H9 (cell line): Measurements from ENCODE around the gene OLIG3. TPM values are rescaled to one million over a fixed set of nuclear protein-coding genes. Genes with fewer than 3 reads are reported as not detected.

Source experiments
- DNase-seq: peaks from one replicate; pipeline ENCODE4 v3.0.0-alpha.2; 2017
- H2AFZ ChIP-seq: one replicate; pipeline ENCODE4 v1.6.1; 2013; ENCODE audit warnings: mild to moderate bottlenecking, low read length, control low read depth, moderate library complexity
- H2AK5ac ChIP-seq: 2 replicates; pipeline ENCODE4 v1.6.1; 2013; ENCODE audit warnings: low read length, control low read depth, mixed read lengths; ENCODE audit not compliant: insufficient read length
- H2BK120ac ChIP-seq: one replicate; pipeline ENCODE4 v1.6.1; 2013; ENCODE audit warnings: low read depth, mild to moderate bottlenecking, low read length, control low read depth, inconsistent platforms; ENCODE audit not compliant: poor library complexity, severe bottlenecking
- H2BK12ac ChIP-seq: 2 replicates; pipeline ENCODE4 v1.6.1; 2013; ENCODE audit warnings: low read length, control low read depth, mixed read lengths, low read depth; ENCODE audit not compliant: insufficient read length
- H2BK15ac ChIP-seq: 2 replicates; pipeline ENCODE4 v1.6.1; 2013; ENCODE audit warnings: low read depth, low read length, control low read depth
- H2BK20ac ChIP-seq: one replicate; pipeline ENCODE4 v1.6.1; 2013; ENCODE audit warnings: low read depth, mild to moderate bottlenecking, low read length, control low read depth, inconsistent platforms; ENCODE audit not compliant: poor library complexity, severe bottlenecking
- H2BK5ac ChIP-seq: 2 replicates; pipeline ENCODE4 v1.6.1; 2013; ENCODE audit warnings: low read length, control low read depth, mixed read lengths; ENCODE audit not compliant: insufficient read length
- H3K14ac ChIP-seq: 2 replicates; pipeline ENCODE4 v1.6.1; 2013; ENCODE audit warnings: low read length, control low read depth; ENCODE audit not compliant: insufficient read depth
- H3K18ac ChIP-seq: 2 replicates; pipeline ENCODE4 v1.6.1; 2013; ENCODE audit warnings: low read depth, mild to moderate bottlenecking, mixed read lengths, low read length, control low read depth; ENCODE audit not compliant: insufficient read length
- H3K23ac ChIP-seq: 2 replicates; pipeline ENCODE4 v1.6.1; 2013; ENCODE audit warnings: low read length, control low read depth, mixed read lengths, low read depth; ENCODE audit not compliant: insufficient read length
- H3K23me2 ChIP-seq: 2 replicates; pipeline ENCODE4 v1.6.1; 2013; ENCODE audit warnings: low read depth, mild to moderate bottlenecking, mixed read lengths, low read length, control low read depth; ENCODE audit not compliant: insufficient read length, poor library complexity, severe bottlenecking
- H3K27ac ChIP-seq: 2 replicates; pipeline ENCODE4 v1.5.1; 2013; ENCODE audit warnings: low read length, control low read depth, mixed read lengths, low read depth; ENCODE audit not compliant: insufficient read length
- H3K27me3 ChIP-seq: 2 replicates; pipeline ENCODE4 v1.6.1; 2013; ENCODE audit warnings: low read length, control low read depth, inconsistent platforms; ENCODE audit not compliant: insufficient read depth
- H3K4ac ChIP-seq: 2 replicates; pipeline ENCODE4 v1.6.1; 2013; ENCODE audit warnings: low read depth, mild to moderate bottlenecking, control low read depth, inconsistent platforms, low read length, moderate library complexity
- H3K4me1 ChIP-seq: 2 replicates; pipeline ENCODE4 v1.6.1; 2013; ENCODE audit warnings: low read length, control low read depth, inconsistent platforms; ENCODE audit not compliant: insufficient read depth
- H3K4me2 ChIP-seq: 2 replicates; pipeline ENCODE4 v1.6.1; 2013; ENCODE audit warnings: low read length, control low read depth, mixed read lengths; ENCODE audit not compliant: insufficient read length, insufficient read depth
- H3K56ac ChIP-seq: 2 replicates; pipeline ENCODE4 v1.6.1; 2013; ENCODE audit warnings: low read depth, mild to moderate bottlenecking, mixed read lengths, low read length, control low read depth; ENCODE audit not compliant: insufficient read length
- H3K79me1 ChIP-seq: 2 replicates; pipeline ENCODE4 v1.6.1; 2013; ENCODE audit warnings: low read depth, mild to moderate bottlenecking, moderate library complexity, low read length, control low read depth, inconsistent platforms; ENCODE audit not compliant: insufficient read depth, poor library complexity, severe bottlenecking
- H3K79me2 ChIP-seq: 2 replicates; pipeline ENCODE4 v1.6.1; 2013; ENCODE audit warnings: low read length, control low read depth, inconsistent platforms; ENCODE audit not compliant: insufficient read depth
- H3K9ac ChIP-seq: 2 replicates; pipeline ENCODE4 v1.6.1; 2013; ENCODE audit warnings: low read length, control low read depth, mixed read lengths; ENCODE audit not compliant: insufficient read length; ENCODE audit errors: extremely low read depth
- H3K9me3 ChIP-seq: one replicate; pipeline ENCODE4 v1.6.1; 2013; ENCODE audit warnings: low read depth, low read length, inconsistent platforms; ENCODE audit not compliant: control insufficient read depth
- H3T11ph ChIP-seq: one replicate; pipeline ENCODE4 v1.6.1; 2013; ENCODE audit warnings: mild to moderate bottlenecking, low read length, control low read depth, inconsistent platforms
- H4K20me1 ChIP-seq: one replicate; pipeline ENCODE4 v1.6.1; 2013; ENCODE audit not compliant: control insufficient read depth, insufficient read length, insufficient read depth
- H4K5ac ChIP-seq: 2 replicates; pipeline ENCODE4 v1.6.1; 2013; ENCODE audit warnings: low read depth, mild to moderate bottlenecking, mixed read lengths, low read length, control low read depth; ENCODE audit not compliant: insufficient read length
- H4K8ac ChIP-seq: replicated peaks from 2 replicates; pipeline ENCODE4 v1.6.1; 2013; ENCODE audit warnings: low read length, control low read depth, mixed read lengths, low read depth; ENCODE audit not compliant: insufficient read length
- H4K91ac ChIP-seq: 2 replicates; pipeline ENCODE4 v1.6.1; 2013; ENCODE audit warnings: low read depth, mild to moderate bottlenecking, moderate library complexity, mixed read lengths, low read length, control low read depth; ENCODE audit not compliant: insufficient read length
- H3K27ac Mint-ChIP-seq, 3 experiments: 2 replicates in 2 of 3; 3 replicates in 1 of 3; pipeline ENCODE4 v1.8.0; 2020 to 2021; ENCODE audit warnings: mixed read lengths in 3 of 3, mild to moderate bottlenecking in 1 of 3, moderate library complexity in 1 of 3
- H3K27me3 Mint-ChIP-seq: 2 replicates; pipeline ENCODE4 v1.8.0; 2021; ENCODE audit warnings: low read depth, mild to moderate bottlenecking, moderate library complexity, mixed read lengths
- H3K36me3 Mint-ChIP-seq, 3 experiments: 2 replicates in 2 of 3; 3 replicates in 1 of 3; pipeline ENCODE4 v1.8.0; 2020 to 2021; ENCODE audit warnings: low read depth in 3 of 3, mixed read lengths in 3 of 3; ENCODE audit not compliant: insufficient read depth in 1 of 3
- H3K4me1 Mint-ChIP-seq, 2 experiments: 2 replicates each; pipeline ENCODE4 v1.8.0; 2020; ENCODE audit warnings: mixed read lengths in 2 of 2
- H3K4me3 Mint-ChIP-seq, 2 experiments: 2 replicates in 1 of 2; 3 replicates in 1 of 2; pipeline ENCODE4 v1.8.0; 2020 to 2021; ENCODE audit warnings: mild to moderate bottlenecking in 2 of 2, mixed read lengths in 2 of 2, moderate library complexity in 1 of 2
- H3K9me3 Mint-ChIP-seq, 2 experiments: 2 replicates in 1 of 2; 3 replicates in 1 of 2; pipeline ENCODE4 v1.8.0; 2020; ENCODE audit warnings: mild to moderate bottlenecking in 2 of 2, mixed read lengths in 2 of 2, moderate library complexity in 1 of 2
- WGBS: extraction: QIAGEN DNeasy Blood & Tissue Kit; methylation state at CpG from one replicate; pipeline ENCODE4 v1.1.7; 2013; ENCODE audit warnings: missing lambda C conversion rate, low lambda C conversion rate, mixed read lengths; ENCODE audit not compliant: insufficient read length; ENCODE audit errors: extremely low coverage; 5-methylcytosine and 5-hydroxymethylcytosine counted together
- total RNA-seq: library from RNA; stranded (reverse); gene quantifications from 2 replicates; pipeline ENCODE4 v1.2.1, GENCODE V29; 2021
- TF ChIP-seq, protein P1 (sequence below): fragments of 200-600 bp; sonication (generic); conservative IDR thresholded peaks from 3 replicates; pipeline ENCODE4 v1.8.0; 2021; ENCODE audit warnings: antibody characterized with exemption, mild to moderate bottlenecking

OLIG3 gene
- total RNA-seq, 1 experiment from 2014 or later, result 0.22 TPM

DNA sequence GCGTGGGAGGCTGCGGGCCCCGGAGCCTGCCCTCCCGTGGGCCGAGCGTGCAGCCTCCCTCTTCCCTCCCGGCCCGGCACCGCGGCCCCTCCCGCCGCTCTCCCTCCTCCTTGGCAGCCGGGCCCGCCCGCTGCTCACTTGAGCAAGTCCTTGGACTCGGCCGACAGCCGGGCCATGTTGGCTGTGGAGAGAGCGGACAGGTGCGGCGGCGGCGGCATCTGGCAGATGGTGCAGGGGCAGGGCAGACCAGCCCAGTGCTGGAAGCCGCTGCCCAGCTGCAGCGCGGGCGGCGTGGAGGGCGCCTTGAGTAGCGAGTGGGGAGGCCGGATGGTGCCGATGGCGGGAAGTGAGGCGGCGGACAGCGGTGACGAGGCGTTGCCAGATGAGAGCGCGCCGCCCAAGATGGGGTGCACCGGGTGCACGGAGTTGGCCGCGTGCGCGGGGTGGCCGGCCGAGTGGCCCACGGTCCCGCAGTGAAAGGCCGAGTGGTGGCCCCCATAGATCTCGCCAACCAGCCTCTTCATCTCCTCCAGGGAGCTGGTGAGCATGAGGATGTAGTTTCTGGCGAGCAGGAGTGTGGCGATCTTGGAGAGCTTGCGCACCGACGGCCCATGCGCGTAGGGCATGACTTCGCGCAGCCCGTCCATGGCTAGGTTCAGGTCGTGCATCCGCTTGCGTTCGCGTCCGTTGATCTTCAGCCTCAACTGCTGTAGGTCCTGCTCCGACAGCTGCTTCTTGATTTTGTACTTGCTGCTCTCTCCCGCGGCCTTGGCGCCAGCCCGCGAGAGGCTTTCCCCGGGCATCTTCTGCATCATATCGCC lies 766 bp downstream of the OLIG3 start:
- Histone ChIP-seq H3K79me2 (no peaks in the 10 kb centered on the region), H4K8ac (no peak overlapping the region), H3K9ac (no peak overlapping the region), H2AK5ac (no peak overlapping the region), H3K56ac (no peak overlapping the region), H2BK20ac (no peak overlapping the region), H3T11ph (no peak overlapping the region), H3K4me2 (peak overlapping the region; percentile 81), H3K4ac (no peak overlapping the region), H4K20me1 (peaks cover 2% of the 10 kb centered on the region), H3K27me3 (peaks cover 89% of the 10 kb centered on the region), H4K5ac (no peak overlapping the region), H3K23me2 (peaks cover 48% of the 10 kb centered on the region), H3K14ac (no peak overlapping the region), H3K9me3 (no peaks in the 10 kb centered on the region), H2BK12ac (no peak overlapping the region), H3K18ac (no peak overlapping the region), H2AFZ (no peak overlapping the region), H3K4me1 (no peaks in the 10 kb centered on the region; the same call in 1 of the 2 replicates), H3K27ac (no peak overlapping the region), H2BK5ac (no peak overlapping the region), H2BK15ac (no peak overlapping the region), H3K79me1 (no peaks in the 10 kb centered on the region), H4K91ac (no peak overlapping the region), H3K23ac (no peak overlapping the region), H2BK120ac (no peak overlapping the region)
- Mint-ChIP-seq H3K27me3 (peaks cover 100% of the 10 kb centered on the region), H3K36me3 (no peaks in the 10 kb centered on the region; a peak in 1 of 7 replicates), H3K4me1 (peaks cover 77 to 79% of the 10 kb centered on the region in 2 experiments), H3K27ac (no peak overlapping the region), H3K9me3 (peaks cover 0 to 3% of the 10 kb centered on the region in 2 experiments; a peak in 2 of 5 replicates), H3K4me3 (peak overlapping the region; percentile 60 to 86)
- WGBS, result no CpG with 5 or more reads among the region's 77 CpGs
- TF ChIP-seq, protein P1, sequence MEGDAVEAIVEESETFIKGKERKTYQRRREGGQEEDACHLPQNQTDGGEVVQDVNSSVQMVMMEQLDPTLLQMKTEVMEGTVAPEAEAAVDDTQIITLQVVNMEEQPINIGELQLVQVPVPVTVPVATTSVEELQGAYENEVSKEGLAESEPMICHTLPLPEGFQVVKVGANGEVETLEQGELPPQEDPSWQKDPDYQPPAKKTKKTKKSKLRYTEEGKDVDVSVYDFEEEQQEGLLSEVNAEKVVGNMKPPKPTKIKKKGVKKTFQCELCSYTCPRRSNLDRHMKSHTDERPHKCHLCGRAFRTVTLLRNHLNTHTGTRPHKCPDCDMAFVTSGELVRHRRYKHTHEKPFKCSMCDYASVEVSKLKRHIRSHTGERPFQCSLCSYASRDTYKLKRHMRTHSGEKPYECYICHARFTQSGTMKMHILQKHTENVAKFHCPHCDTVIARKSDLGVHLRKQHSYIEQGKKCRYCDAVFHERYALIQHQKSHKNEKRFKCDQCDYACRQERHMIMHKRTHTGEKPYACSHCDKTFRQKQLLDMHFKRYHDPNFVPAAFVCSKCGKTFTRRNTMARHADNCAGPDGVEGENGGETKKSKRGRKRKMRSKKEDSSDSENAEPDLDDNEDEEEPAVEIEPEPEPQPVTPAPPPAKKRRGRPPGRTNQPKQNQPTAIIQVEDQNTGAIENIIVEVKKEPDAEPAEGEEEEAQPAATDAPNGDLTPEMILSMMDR, result no peak
- peak; percentile 76 for DNase-seq
